Progenitor cell of endocrine pancreas (in vitro differentiated cells): ENCODE results near the gene DNAH8. TPM values are rescaled to one million over a fixed set of nuclear protein-coding genes. Genes with fewer than 3 reads are reported as not detected.

Source experiments
- DNase-seq: peaks from one replicate; pipeline ENCODE4 v3.0.0; 2021; ENCODE audit warnings: low spot score; ENCODE audit not compliant: unreplicated experiment
- H3K27ac Mint-ChIP-seq: 2 replicates; pipeline ENCODE4 v1.8.0; 2021; ENCODE audit warnings: mild to moderate bottlenecking, moderate library complexity, mixed read lengths
- H3K27me3 Mint-ChIP-seq: 2 replicates; pipeline ENCODE4 v1.8.0; 2021; ENCODE audit warnings: mixed read lengths
- H3K36me3 Mint-ChIP-seq: 2 replicates; pipeline ENCODE4 v1.8.0; 2022; ENCODE audit warnings: mixed read lengths; ENCODE audit not compliant: insufficient read depth
- H3K4me1 Mint-ChIP-seq: 2 replicates; pipeline ENCODE4 v1.8.0; 2021; ENCODE audit warnings: low read depth, mixed read lengths
- H3K4me3 Mint-ChIP-seq: 2 replicates; pipeline ENCODE4 v1.8.0; 2021; ENCODE audit warnings: low read depth, mild to moderate bottlenecking, moderate library complexity, mixed read lengths
- H3K9me3 Mint-ChIP-seq: 2 replicates; pipeline ENCODE4 v1.8.0; 2021; ENCODE audit warnings: low read depth, mixed read lengths
- total RNA-seq: library from RNA; stranded (reverse); gene quantifications from 2 replicates; pipeline ENCODE4 v1.2.1, GENCODE V29; 2021
- TF ChIP-seq, protein P1 (sequence below): fragments of 200-600 bp; sonication (generic); IDR thresholded peaks from one replicate; pipeline ENCODE4 v1.5.0; 2021; ENCODE audit warnings: antibody characterized with exemption, mild to moderate bottlenecking; ENCODE audit not compliant: unreplicated experiment

Gene DNAH8
- total RNA-seq, 1 donor from 2014 or later: 0.12 TPM

DNA sequence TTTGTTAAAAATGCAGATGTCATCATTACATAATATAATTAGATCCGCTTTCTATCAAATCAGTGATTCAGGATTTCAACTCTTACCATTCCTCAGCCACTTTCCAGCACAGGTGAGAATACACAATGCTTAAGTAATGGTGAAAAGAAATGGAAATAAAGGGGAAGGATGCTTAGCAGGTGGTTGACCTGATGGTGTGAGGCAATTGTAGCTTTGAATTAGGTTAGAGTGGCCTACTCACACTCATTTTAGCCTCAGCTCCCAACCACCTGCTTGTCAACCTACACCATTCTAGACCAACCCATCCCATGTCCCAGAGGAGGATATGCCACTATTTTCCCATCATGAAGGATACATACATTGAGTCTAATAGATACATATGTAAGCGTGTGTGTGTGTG, 138.1 kb downstream of the DNAH8 start:
- Mint-ChIP-seq H3K9me3 (no peaks in the 10 kb centered on the region), H3K27me3 (no peaks in the 10 kb centered on the region), H3K4me3 (no peak overlapping the region), H3K4me1 (peaks cover 2% of the 10 kb centered on the region), H3K36me3 (no peaks in the 10 kb centered on the region), H3K27ac (no peak overlapping the region)
- DNase-seq: no peak
- TF ChIP-seq, protein P1, sequence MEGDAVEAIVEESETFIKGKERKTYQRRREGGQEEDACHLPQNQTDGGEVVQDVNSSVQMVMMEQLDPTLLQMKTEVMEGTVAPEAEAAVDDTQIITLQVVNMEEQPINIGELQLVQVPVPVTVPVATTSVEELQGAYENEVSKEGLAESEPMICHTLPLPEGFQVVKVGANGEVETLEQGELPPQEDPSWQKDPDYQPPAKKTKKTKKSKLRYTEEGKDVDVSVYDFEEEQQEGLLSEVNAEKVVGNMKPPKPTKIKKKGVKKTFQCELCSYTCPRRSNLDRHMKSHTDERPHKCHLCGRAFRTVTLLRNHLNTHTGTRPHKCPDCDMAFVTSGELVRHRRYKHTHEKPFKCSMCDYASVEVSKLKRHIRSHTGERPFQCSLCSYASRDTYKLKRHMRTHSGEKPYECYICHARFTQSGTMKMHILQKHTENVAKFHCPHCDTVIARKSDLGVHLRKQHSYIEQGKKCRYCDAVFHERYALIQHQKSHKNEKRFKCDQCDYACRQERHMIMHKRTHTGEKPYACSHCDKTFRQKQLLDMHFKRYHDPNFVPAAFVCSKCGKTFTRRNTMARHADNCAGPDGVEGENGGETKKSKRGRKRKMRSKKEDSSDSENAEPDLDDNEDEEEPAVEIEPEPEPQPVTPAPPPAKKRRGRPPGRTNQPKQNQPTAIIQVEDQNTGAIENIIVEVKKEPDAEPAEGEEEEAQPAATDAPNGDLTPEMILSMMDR: no peak

DNA sequence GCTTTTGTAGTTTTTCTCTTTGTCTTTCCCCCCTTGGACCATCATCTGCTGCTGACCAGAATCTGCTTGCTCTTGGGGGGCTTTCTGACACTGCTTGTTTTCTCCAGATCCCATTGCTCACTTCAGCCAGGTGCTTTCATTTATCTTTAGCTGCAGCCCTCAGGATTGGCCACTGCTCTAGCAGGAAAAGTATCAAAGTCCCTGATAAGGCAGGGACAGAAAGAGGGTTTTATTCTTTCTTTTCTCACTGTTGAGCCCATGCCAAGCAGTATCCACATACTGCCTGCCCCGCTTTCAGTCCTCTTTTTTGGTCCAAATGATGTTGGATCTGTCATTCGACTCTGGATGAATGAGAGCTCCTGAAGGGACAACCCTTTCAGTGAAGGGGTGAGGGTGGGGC, 141.4 kb downstream of the DNAH8 start:
- no peak for DNase-seq
- H3K4me3 Mint-ChIP-seq: no peak overlapping the region
- TF ChIP-seq, protein P1: no peak
- no peaks in the 10 kb centered on the region for H3K9me3 Mint-ChIP-seq
- no peaks in the 10 kb centered on the region for H3K27me3 Mint-ChIP-seq
- H3K4me1 Mint-ChIP-seq: peaks cover 6% of the 10 kb centered on the region
- no peaks in the 10 kb centered on the region for H3K36me3 Mint-ChIP-seq
- no peak overlapping the region for H3K27ac Mint-ChIP-seq

DNA sequence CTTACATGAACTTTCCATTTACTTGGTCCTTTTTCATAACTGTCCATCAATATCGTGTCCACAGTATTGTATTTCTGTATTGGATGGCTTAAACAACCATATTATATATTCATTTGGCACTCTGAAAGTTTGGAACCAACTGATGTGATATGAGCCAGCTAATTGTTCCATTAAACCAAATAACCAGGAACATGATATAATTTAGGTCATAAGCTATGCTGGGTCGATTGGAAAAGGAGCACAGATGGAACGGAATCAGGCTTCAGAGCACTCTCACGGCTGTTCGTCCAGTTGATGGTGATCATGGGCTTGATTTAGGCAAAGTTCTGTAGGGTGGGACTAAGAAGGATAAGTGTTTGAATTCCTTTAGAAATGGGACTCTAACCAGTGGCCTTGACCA, 142.7 kb downstream of the DNAH8 start:
- no peaks in the 10 kb centered on the region for H3K36me3 Mint-ChIP-seq

DNA sequence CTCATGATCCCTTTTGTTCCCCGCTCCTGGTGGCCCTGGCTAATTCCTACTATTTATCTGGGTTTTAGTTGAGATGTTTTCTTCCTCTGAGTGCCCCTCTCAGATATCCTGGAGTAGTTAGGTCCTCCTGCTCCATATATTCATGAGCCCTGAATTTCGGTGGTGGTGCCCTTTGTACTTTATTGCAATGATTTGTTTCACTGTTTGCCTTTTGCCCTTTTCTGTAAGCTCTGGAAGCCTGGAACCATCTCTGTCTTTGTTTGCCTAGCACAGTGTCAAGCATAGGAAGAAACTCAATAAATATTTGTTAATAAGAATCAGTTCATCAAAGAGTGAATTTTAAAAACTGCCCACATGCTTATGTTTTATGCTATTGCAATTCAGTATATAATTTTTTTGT, 144.9 kb downstream of the DNAH8 start:
- Mint-ChIP-seq H3K27ac (no peak overlapping the region), H3K4me3 (no peak overlapping the region), H3K27me3 (no peaks in the 10 kb centered on the region), H3K4me1 (peaks cover 6% of the 10 kb centered on the region), H3K36me3 (no peaks in the 10 kb centered on the region), H3K9me3 (peaks cover 3% of the 10 kb centered on the region)
- no peak for DNase-seq
- TF ChIP-seq, protein P1: no peak

More for the DNA sequence above, 142.7 kb downstream of the DNAH8 start:
- Mint-ChIP-seq H3K4me3 (no peak overlapping the region), H3K27me3 (no peaks in the 10 kb centered on the region), H3K27ac (no peak overlapping the region), H3K4me1 (peaks cover 6% of the 10 kb centered on the region), H3K9me3 (no peaks in the 10 kb centered on the region)
- TF ChIP-seq, protein P1: no peak
- no peak for DNase-seq

DNA sequence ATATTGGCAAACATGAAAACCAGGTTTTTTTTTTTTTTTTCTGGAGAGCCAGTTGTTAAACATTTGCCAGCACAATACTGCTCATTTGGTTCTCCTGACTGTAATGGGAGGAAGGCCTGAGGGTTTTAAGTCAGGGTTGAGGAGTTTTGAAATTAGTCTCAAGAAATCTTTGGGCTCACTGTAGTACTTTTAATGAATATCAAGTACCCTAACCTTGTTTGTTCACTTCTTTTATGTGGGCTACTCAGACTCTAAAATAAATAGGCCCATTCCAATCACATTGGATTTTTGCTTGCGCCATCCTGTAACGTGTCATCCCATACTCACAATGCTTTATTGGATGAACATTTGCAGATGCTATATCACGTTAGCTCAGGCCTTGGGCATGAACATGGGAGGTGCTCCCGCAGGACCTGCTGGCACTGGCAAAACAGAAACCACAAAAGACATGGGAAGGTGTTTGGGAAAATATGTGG, 146.9 kb downstream of the DNAH8 start:
- H3K4me3 Mint-ChIP-seq: no peak overlapping the region
- DNase-seq: no peak
- TF ChIP-seq, protein P1: no peak
- H3K27me3 Mint-ChIP-seq: no peaks in the 10 kb centered on the region
- peaks cover 3% of the 10 kb centered on the region for H3K9me3 Mint-ChIP-seq
- H3K27ac Mint-ChIP-seq: no peak overlapping the region
- H3K4me1 Mint-ChIP-seq: peaks cover 4% of the 10 kb centered on the region
- no peaks in the 10 kb centered on the region for H3K36me3 Mint-ChIP-seq
